IPS DF 19.7 (cell line): ENCODE measurements around the gene TAP2.
"Not testable (repeated sequence)": the region's sequence is repeated elsewhere in the genome, so short reads cannot be mapped to it uniquely, and the experiment has no call there.

Experiments used
- DNase-seq: peaks from one replicate; pipeline ENCODE4 v3.0.0-alpha.2; 2013; ENCODE audit warnings: low read depth, low spot score

Gene TAP2

DNA sequence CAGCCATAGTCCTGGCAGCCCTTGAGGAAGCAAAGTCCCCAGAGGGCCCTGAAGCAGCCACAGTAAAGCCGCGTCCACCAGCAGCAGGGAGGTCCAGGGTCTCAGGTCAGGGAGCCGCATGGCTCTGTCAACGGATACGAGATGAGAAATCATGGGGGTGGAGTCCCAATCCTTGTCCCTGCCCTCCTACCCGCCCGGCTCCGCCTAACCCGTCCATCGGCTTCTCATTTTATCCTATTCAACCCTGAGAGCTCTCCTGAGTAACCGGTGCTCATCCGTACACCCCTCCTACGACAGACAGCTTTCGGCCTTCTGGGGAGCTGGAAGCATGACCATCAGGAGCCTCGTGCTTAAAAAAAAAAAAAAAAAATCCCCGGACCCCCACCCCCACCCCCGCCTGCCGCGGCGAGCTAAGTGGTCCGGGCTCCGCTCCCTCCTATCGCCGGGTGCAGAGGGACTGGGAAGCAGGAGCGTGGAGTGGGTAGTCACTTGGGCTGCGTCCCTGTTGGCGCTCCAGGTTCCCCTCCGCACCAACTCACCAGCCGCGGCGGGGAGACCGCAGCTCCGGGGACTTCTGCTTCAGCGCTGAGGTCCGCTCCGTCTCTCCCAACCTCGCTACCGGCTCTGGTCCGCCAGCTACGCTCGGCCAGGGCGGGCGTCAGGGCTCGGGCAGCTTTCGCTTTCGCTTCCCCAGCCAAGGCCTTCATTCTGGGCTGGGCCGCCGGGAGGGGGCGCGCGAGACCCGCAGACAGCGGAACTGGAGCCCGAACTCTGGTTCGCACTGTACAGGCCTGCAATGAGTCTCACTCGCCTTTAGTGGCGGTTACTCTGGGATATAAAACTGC, at the start of gene TAP2:
Gene TAP2 (minus strand): TSS at position 626 of the 845 bp plus-strand sequence. CDS start 506 bp downstream, at position 120.
- no peak for DNase-seq

DNA sequence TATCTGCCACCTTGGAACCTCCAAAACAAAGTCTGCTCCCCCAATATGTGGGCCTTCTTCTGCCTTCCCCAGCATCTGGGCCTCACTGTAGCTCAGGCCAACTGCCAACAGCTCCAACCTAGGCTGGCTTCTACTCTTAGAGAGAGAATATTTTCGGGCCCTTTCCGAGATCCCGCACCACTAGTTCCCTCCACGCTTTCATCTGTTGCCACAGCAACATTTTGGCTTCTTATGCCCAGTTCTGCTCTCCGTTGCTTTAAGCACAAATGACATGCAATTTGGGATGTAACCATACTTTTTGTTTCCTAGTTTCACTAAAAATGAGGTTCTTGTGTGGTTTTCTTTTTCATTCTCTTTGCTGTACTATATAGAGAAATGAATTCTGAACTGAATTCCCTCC, 49.1 kb upstream of the TAP2 start:
- DNase-seq: no peak

DNA sequence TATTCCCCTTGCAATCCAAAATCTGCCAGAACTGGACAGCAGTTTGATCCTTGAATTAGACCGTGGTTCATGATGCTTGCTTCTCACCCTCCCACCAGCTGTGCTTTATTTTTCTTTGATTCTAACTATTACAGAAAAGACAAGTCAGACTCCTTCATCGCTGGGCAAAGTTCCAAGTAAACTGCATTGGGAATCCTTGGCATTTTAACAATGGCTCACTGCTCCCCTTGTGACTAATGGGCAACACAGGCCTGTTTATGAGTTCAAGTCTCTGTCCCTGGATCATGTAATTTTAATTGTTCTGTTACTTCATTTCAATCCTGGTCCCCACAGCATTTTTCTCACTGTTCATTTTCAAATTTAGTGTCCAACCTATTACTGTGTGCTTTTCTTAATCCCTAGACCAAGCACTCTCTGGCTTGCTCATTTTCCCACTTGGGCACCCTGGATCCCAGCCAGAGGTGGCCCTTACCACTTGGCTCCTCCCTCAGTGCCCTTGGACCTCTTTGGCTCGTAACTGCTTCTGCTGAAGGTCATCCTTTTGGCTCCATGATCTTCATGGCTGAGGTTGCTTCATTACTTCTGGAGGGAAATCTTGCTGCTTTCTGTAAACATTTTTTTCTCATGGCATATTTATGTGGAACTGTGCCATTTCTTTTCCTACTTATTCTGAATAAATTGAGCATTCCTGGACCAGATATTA, 48.3 kb upstream of the TAP2 start:
- DNase-seq: no peak

DNA sequence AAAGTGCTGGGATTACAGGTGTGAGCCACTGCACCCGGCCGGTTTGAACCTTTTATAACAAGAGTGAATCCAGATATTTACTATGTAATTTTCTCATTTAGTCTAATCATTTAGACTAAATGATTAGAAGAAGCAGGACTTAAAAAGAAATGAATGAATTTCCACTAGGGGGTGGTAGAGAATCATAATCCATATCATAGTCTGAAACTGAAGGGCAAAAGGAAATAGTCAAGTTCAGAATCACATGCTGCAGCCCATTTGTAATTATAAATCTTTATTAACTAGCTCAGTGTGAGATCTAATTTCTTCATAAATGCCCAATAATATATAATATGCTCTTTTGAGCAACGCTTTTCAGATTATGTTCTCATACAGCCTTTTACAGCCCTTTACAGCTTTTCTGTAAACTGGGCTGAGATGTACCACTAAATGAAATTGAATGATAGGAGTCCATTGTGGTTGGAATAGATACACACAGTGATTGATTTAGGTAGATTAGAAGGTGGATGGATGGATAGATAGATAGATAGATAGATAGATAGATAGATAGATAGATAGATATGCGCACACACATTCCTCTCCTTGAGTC, 47.3 kb upstream of the TAP2 start:
- DNase-seq: no peak

DNA sequence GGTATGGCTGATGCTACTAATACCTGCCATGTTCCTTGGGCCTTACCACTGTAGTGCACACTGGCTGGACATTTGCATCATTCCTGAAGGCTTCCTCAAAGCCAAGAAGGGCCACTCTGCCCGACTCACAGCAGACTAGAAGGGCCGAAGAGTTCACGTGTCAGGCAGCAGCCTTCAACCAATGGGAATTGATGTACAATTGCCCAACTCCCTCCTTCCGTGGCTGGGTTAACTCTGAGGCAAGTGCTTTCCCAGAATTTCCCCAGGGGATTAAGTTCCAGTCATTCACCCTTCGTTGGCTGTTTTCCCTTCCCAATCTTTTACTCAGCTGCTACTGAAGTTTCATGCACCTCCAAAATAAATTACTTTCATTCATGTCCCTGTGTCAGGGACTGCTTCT, 45.2 kb upstream of the TAP2 start:
- no peak for DNase-seq

DNA sequence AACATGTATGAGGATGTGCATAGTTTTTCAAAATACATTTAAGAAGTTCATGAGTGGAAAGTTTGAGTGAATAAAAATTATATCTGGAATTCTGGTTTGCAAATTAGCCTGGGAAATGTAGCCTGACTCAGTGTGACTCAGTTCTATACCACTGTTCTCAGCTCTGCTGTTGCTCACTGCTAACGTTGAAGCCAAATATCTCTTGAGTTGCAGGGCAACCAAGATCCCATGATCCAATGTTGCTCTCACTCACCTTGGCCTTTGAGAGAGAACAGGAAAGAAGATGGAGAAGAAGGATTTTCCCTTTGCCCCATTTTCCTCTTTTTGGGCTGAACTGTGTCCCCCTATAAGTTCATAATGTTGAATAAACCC, 44.3 kb upstream of the TAP2 start:
- DNase-seq: no peak

DNA sequence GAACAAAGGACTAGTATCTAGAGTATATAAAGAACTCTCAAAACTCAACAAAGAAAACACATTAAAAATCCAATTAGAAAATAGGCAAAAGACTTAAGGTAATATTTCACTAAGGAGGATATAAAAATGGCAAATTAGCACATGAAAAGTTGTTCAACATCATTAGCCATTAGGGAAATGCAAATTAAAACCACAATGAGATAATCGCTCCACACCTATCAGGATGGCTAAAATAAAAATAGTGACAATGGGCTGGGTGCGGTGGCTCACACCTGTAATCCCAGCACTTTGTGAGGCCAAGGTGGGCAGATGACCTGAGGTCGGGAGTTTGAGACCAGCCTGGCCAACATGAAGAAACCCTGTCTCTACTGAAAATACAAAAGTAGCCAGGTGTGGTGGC, 42.4 kb upstream of the TAP2 start:
- not testable (repeated sequence) for DNase-seq

DNA sequence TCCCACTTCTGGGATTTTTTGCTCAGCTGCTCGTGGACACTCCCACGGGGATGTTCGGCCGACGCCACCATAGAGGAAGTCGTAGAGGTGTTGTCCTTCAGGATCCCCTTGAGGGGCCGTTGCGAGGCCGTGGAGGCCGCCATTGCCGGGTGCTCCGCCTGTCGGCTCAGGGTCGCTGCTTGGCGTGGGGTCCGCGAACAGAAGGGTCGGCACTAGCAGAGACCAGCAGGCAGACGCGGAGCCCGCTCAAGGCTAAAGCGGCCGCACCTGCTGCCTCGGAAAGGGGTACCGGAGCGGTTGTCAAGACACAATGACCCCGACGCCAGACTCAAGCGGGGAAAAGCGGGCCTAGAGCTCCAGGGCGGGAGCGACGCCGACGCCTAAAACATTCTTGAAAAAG, 41.2 kb upstream of the TAP2 start:
- no peak for DNase-seq

DNA sequence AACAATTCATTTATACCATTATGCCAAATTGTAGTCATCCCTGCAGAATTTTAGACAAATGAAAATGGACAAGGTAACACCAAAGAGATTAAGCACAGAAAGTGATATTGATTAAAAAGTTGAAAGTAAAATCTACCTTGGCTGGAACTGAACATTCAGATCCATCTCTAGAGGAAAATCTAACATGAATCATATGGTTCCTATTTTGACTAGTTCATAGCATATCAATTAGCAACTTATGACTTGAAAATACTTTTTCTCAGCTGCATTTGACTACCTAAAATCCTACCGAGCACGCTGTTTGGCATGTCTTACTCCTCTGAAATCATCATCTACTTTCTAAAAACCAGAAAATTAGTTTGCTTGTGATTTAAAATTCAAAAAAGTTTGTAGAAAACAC, 38.1 kb upstream of the TAP2 start:
- no peak for DNase-seq

DNA sequence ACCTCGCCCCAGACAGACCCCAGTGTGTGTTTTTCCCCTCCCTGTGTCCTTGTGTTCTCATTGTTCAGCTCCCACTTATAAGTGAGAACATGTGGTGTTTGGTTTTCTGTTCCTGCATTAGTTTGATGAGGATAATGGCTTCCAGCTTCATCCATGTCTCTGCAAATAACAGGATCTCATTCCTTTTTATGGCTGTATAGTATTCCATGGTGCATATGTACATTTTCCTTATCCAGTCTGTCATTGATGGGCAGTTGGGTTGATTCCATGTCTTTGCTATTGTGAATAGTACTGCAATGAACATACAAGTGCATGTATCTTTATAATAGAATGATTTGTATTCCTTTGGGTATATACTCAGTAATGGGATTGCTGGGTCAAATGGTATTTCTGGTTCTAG, 35.4 kb upstream of the TAP2 start:
- not testable (repeated sequence) for DNase-seq

DNA sequence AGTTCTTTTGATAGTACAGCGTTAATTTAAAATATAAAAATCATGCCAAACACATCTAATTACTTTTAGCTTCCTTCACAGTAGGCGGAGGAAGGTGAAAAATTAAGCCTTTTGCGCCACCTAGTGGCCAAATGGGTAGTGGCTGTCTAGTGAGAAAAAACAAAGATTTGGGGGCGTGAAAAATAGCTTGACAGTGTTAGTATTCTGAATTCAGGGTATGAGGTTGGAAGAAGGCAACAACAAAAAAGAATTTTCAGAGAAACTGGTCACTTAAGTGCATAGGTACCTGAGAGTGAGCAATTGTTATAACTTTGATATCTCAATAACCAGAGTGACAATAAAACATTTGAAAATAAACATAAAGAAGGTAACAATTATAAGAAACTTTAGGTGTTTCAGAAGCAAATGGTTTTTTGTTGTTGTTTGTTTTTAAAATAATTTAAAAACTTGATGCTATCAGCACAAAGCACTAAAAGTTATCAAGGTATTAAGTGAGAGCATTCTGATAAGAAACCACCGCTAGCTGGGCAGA, 29.8 kb upstream of the TAP2 start:
- DNase-seq: no peak

DNA sequence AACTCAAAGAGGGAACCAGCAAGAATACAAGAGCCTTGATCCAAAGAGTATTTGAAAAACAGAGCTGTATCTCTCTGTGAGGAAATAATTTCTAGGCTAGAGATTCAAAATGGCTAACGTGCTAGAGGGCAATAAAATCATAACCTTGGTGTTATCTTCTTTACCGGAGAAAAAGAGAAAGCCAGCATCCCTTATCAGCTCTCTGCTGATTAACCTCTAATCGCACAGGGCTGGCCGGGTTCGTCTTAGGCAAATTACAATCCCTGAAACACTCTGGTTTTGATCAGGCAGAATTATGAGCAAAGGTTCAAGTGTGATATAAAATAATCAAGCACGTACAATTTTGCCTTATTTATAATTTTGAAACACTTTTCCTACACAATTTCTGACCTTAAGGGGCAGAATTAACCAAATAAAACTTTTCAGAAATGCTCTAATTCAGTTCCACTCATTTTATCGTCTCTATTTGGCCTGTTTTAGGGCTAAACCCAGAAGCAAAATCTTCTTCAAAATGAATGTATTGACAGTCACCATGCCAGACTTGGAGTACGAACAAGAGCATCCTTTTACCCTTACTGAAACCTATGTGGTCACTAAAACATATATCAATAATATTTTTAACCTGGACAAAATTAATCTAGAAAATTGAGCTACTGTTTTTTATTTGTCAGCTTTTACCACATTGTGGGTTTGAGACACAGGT, 29.2 kb upstream of the TAP2 start:
- no peak for DNase-seq

DNA sequence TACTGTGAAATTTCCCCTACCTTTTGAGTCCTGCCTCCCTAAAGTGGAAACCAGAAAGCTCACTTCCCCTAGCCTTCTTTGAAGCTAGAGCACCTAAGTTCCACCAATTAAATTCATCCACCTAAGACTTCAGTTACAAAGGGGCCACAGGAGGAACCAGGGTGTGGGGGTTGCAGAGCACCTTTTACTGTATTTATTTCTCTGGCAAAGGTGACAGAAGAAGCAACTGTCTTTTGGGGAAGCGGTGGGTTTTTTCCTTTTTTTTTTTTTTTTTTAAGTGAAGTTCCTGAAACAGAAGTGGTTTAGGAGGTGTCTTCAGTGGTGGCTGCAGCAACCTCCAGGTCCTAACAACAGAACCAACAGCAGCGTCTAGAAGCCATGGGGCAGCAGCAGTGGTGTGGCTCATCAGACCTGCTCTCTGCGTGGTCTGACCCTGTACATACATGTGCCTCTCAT, 28.5 kb upstream of the TAP2 start:
- DNase-seq: no peak

DNA sequence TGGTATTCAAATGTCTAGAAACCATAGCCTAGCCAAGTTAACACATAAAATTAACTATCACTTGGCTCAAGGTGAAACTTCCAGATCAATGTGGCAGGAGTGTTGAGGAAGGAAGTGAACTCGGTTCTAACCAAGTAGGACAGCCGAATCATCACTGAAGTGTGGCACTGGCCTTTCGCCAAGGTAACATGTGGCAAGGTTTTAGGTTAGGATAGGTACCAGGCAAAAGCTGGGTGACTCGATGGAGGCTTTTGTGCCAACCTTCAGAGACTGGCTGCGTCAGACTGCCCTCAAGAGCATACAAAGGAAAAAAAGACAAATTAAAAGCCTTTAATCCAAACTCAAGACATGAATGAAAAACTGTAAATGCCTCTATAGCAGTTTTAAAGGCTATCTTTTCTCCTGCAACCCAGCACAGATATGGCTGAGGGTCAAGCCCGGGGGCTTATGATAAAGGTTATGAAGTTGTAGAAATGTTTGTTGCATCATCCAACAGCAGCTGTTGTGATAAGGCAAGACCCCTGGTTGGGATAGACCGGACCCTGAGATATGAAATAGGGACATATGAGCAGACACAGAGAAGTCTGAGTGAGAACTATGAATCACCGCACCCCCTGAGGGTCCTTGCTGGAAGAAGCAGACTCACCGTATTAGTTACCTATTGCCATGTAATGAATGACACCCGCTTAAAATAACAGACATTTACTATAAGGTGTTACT, 27.3 kb upstream of the TAP2 start:
- DNase-seq: no peak

DNA sequence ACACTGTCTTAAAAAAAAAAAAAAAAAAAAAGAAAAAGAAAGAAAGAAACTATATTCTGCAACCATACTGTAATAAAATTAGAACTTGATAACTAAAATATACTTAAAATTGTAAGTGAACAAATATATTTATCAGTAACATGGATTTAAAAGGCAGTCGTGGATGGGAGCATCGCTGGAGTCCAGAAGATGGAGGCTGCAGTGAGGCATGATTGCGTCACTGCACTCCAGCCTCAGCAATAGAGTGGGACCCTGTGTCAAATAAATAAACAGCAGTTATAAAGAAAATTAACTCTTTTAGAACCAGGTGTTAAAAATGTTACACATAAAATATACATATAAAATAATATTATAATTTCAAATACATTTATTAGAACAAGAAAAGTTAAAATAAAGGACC, 24.2 kb upstream of the TAP2 start:
- DNase-seq: no peak

DNA sequence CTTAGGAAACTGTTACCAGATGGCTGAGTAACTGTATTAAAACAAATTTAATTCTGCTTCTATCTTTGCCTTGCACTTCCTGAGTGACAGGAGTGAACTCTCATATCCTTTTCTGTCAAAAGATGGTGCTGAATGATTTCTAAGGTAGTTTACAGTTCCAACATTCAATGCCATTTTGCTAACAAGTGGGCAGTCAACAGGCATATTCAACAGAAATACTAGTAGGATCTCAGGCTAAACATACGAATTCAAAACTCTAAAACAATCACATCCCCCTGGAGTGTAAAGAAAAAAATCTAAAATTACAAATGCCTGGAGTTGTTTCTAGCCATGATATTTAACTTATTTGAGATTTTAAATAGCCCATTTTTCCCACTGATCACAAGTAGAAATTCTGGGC, 22.1 kb upstream of the TAP2 start:
- no peak for DNase-seq

DNA sequence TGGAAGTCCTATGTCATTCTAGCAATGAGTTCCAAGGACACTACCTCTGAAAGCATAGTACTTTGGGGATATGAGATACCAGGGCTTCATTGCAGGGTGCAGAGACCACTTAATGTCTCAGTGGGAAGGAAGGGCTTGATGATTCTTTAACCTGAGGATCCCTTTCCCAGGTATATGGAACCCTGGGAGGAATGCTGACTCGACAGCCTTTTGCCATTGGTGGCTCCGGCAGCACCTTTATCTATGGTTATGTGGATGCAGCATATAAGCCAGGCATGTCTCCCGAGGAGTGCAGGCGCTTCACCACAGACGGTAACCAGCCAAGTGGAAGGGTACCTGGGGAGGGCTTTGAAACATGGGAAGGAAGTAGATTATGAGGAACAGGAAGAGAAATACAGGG, 19.7 kb upstream of the TAP2 start:
- DNase-seq: no peak

DNA sequence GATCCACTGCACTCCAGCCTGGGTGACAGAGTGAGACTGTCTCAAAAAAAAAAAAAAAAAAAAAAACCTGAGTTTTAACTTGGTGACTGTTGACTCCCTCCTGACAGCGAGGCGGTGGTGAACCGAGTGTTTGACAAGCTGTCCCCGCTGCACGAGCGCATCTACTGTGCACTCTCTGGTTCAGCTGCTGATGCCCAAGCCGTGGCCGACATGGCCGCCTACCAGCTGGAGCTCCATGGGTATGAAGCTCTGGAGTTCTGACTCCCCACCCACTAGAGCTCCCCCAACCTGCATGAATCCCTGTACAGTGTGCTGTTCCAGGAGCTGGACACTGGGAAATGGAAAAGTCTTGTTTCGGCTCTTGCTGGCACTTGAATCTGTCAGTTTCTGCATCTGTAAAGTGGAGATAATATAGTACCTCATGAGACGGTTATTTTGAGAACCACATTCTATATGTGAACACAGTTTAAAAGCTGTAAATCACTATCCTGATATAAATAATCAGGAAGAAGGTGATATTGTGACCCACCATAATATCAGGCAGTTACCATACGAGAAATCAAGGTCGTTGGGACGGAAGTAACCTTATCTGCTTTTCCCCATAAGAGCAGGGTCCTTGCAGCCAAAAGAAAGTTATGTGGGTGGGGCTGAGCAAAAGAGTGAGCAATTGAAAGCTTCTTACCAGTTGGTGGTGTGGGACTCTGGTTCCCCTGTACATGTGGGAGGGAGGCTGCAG, 18.8 kb upstream of the TAP2 start:
- no peak for DNase-seq

DNA sequence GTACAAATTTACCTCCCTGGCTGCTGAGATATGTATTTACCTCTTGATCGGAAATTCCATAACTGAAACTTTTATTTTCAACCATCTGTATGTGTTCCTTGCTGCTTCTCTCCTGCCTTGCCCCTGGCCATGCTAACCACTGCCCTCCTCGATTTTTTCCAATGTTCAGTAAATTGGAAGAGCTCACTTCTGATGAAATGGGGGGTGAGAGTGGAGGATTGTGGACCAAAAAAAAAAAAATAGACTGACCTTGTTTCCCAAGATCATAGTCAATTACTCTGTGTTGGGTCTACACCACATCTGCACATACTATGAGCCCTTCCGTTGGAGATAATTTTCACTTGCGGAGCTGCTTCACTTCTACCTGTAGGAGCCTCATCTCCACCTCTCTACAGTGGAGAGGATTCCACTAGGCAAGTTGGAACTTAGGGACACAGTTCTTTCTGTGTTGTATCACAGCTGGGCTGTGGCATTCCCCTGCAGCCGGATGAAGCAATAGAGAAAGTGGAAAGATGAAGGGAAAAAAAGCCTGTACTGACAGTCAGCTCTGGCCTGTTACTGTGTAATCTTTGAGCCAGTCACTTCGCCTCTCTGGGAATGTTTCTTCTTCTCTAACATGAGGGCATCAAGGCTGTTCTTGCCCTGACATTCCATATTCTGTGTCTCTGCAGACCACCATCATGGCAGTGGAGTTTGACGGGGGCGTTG, 17.1 kb upstream of the TAP2 start:
- no peak for DNase-seq
